Measurements from ENCODE around the gene SFTPB.

DNA sequence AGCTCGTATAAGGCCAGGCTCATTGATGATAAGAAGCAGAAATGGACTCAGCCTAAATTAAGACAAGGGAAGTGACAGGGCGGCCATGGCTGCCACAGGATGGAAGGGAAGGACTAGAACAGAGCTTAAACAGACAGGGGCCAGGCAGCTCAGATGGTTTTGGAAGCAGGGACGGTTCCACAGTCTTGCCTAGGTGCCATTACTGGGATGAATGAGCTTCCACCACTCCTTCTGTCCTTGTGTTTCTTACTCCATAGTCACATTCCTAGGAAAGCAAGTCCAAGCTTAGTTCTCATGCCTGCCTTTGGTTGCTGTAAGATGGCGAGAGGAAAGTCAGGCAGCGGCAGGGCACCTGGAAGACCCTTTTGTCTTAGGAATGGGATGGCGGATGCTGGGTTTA is 38.1 kb upstream of the SFTPB start:
- TF ChIP-seq, protein P1, sequence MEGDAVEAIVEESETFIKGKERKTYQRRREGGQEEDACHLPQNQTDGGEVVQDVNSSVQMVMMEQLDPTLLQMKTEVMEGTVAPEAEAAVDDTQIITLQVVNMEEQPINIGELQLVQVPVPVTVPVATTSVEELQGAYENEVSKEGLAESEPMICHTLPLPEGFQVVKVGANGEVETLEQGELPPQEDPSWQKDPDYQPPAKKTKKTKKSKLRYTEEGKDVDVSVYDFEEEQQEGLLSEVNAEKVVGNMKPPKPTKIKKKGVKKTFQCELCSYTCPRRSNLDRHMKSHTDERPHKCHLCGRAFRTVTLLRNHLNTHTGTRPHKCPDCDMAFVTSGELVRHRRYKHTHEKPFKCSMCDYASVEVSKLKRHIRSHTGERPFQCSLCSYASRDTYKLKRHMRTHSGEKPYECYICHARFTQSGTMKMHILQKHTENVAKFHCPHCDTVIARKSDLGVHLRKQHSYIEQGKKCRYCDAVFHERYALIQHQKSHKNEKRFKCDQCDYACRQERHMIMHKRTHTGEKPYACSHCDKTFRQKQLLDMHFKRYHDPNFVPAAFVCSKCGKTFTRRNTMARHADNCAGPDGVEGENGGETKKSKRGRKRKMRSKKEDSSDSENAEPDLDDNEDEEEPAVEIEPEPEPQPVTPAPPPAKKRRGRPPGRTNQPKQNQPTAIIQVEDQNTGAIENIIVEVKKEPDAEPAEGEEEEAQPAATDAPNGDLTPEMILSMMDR (IDR thresholded peaks at IDR 0.05), result no peak
- no peak for TF ChIP-seq ZFX (IDR thresholded peaks at IDR 0.05; ENCODE audit: borderline replicate concordance)
